RWPE1 (cell line): Measurements from ENCODE around the gene CREM.

Experiments
- CTCF ChIA-PET: fragments of 350-600 bp; sonication (Branson Sonifier 250); formaldehyde crosslinking; extraction: SDS; loops from one replicate; lab custom pipeline; 2021; lab: Yijun Ruan, JAX
- POLR2A ChIA-PET: fragments of 400-600 bp; formaldehyde crosslinking; extraction: SDS; loops from one replicate; lab custom pipeline; 2020; ENCODE audit warnings: antibody characterized with exemption; ENCODE audit not compliant: low non-redundant PET; lab: Yijun Ruan, JAX
- DNase-seq: peaks from one replicate; pipeline ENCODE4 v3.0.0; 2012; ENCODE audit warnings: low spot score
- H3K27ac ChIP-seq: fragments of 450-650 bp; 2 replicates; pipeline ENCODE4 v1.5.1; 2017
- CTCF ChIP-seq: fragments of 450-650 bp; conservative IDR thresholded peaks from 2 replicates; pipeline ENCODE4 v1.5.1; 2017; ENCODE audit warnings: low read depth, mild to moderate bottlenecking

CREM gene

GRCh38 chr10:35140727-35141126 is 14.1 kb downstream of the CREM start:
- TF ChIP-seq CTCF: no peak
- CTCF ChIA-PET: no interaction called here
- H3K27ac ChIP-seq: no peak overlapping the region
- POLR2A ChIA-PET: no interaction called here
- DNase-seq: no peak

- no peak for DNase-seq
- TF ChIP-seq CTCF: no peak
- CTCF ChIA-PET: no interaction called here
- H3K27ac ChIP-seq: no peak overlapping the region
- POLR2A ChIA-PET: no interaction called here
Measured at GRCh38 chr10:35150308-35150707, 23.7 kb downstream of the CREM start.

GRCh38 chr10:35152992-35153391 is 26.3 kb downstream of the CREM start:
- TF ChIP-seq CTCF: no peak
- ChIA-PET CTCF (interaction anchor here (0.6 kb wide), 2 partner anchors 68 to 316 kb away, joined by 3 to 8 read pairs; no protein-coding TSS in a partner anchor), POLR2A (no interaction called here)
- no peak for DNase-seq
- H3K27ac ChIP-seq: no peak overlapping the region

- ChIA-PET POLR2A (no interaction called here), CTCF (interaction anchor here (0.6 kb wide), 1 partner anchor 69 kb away, joined by 3 read pairs; no protein-coding TSS in a partner anchor)
- TF ChIP-seq CTCF: no peak
- no peak overlapping the region for H3K27ac ChIP-seq
- no peak for DNase-seq
Measured at GRCh38 chr10:35153716-35154115, 27.1 kb downstream of the CREM start.

- no peak for TF ChIP-seq CTCF
- ChIA-PET POLR2A (no interaction called here), CTCF (interaction anchor here (0.6 kb wide), 1 partner anchor 109 kb away, joined by 3 read pairs; no protein-coding TSS in a partner anchor)
- DNase-seq: no peak
- no peak overlapping the region for H3K27ac ChIP-seq
Measured at GRCh38 chr10:35160743-35161142, 34.1 kb downstream of the CREM start.

- no peak for TF ChIP-seq CTCF
- DNase-seq: no peak
- CTCF ChIA-PET: no interaction called here
- POLR2A ChIA-PET: no interaction called here
- H3K27ac ChIP-seq: no peak overlapping the region
Measured at GRCh38 chr10:35161906-35162305, 35.3 kb downstream of the CREM start.
